ENCODE measurements around the gene P4HA2. TPM values are rescaled to one million over a fixed set of nuclear protein-coding genes. Genes with fewer than 3 reads are reported as not detected.

Gene P4HA2
- total RNA-seq, 1 donor from 2014 or later: 68.7 TPM

DNA sequence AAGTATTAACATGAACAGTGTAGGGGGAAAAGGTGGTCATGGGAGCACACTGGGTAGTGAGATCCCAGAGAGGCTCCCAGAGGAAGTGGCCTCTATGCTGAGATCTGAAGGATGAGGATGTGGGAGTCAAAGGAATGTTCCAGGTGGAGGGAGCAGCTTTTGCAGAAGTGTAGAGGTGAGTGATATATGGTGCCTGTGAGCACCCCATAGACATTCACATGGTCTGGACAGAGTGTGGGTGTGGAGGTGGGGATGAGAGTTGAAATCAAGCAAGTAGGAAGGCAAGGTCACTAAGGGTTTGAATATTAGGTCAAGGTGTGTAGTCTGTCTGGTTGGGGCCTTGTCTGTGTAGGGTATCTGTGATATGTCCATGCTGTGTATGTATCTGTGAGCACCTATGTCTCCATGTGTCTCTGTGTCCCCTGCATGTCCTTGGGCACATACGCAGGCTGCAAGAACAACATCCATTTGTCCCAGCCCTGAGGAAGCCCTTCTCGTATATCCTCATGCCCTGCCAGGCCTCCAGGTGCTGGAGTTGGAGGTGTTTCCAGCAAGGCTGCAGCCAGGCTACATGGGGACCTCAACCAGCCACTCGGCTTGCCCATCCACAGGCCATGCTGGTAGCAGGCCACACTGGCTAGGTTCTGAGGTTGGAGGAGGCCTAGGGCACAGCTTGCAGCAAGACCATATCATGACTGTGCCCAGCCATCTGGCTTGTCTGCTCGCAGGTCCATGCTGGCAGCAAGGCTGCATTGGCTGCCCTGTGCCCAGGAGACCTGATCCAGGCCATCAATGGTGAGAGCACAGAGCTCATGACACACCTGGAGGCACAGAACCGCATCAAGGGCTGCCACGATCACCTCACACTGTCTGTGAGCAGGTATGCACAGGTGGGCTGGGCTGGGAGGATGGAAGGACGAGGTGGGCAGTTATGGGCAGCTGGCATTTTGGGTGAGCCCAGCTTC lies 34.5 kb upstream of the P4HA2 start:
- H3K4me1 Mint-ChIP-seq: peaks cover 56% of the 10 kb centered on the region

DNA sequence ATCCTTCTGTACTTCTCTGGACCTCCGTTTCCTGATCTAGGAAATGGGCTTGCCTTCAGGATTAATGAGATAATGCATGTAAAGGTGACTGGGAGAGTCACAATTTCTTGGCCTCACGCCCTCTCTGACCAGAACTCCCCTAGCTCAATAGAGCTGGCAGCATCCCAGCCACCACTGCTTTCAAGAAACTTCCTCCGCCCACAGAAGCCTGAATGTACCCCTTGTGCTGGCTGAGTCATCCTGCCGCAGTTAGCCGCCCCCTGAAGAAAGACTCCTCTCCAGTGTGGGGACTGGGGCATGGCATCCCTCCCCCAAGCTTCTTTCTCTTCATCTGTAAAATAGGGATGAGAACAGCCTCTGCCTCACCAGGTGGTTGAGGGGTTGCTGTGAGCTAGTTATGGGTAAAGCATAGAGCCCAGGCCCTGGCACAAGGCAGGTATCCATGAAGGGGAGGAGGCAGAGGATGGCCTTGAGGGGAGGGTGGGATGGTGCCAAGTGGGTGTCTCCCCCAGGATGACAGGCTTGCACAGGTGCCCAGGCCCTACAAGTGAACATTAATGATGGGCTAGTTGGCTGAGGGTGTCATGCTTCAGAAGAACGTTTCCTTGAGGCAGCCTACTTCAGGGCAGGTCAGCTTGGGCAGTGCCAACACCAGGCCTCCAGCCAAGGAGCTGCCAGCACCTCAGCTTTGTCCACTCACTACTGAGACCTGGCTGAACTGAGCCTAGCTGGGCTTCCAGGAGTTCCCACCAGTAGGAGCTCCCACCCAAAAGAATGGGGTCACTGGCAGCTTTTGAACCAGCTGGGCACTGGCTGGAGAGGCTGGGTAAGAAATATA lies 33.3 kb upstream of the P4HA2 start:
- Mint-ChIP-seq H3K4me3 (peak overlapping the region; percentile 23), H3K36me3 (peaks cover 11% of the 10 kb centered on the region), H3K9me3 (no peaks in the 10 kb centered on the region), H3K4me1 (peaks cover 59% of the 10 kb centered on the region), H3K27ac (peak overlapping the region; percentile 93), H3K27me3 (ENCODE audit: low read depth) (no peaks in the 10 kb centered on the region)
- peak in 1 of 2 experiments; percentile 27 for DNase-seq (ENCODE audit: low spot score in 2 of 2, unreplicated experiment in 2 of 2)
- TF ChIP-seq, protein P1, sequence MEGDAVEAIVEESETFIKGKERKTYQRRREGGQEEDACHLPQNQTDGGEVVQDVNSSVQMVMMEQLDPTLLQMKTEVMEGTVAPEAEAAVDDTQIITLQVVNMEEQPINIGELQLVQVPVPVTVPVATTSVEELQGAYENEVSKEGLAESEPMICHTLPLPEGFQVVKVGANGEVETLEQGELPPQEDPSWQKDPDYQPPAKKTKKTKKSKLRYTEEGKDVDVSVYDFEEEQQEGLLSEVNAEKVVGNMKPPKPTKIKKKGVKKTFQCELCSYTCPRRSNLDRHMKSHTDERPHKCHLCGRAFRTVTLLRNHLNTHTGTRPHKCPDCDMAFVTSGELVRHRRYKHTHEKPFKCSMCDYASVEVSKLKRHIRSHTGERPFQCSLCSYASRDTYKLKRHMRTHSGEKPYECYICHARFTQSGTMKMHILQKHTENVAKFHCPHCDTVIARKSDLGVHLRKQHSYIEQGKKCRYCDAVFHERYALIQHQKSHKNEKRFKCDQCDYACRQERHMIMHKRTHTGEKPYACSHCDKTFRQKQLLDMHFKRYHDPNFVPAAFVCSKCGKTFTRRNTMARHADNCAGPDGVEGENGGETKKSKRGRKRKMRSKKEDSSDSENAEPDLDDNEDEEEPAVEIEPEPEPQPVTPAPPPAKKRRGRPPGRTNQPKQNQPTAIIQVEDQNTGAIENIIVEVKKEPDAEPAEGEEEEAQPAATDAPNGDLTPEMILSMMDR (IDR thresholded peaks at IDR 0.05; ENCODE audit: unreplicated experiment): no peak

More for the DNA sequence above, 34.5 kb upstream of the P4HA2 start:
- TF ChIP-seq, protein P1 (IDR thresholded peaks at IDR 0.05; ENCODE audit: unreplicated experiment): no peak
- Mint-ChIP-seq H3K27me3 (ENCODE audit: low read depth) (no peaks in the 10 kb centered on the region), H3K4me3 (no peak overlapping the region), H3K9me3 (no peaks in the 10 kb centered on the region), H3K27ac (no peak overlapping the region), H3K36me3 (peaks cover 15% of the 10 kb centered on the region)
- peak in 1 of 2 experiments; percentile 33 for DNase-seq (ENCODE audit: low spot score in 2 of 2, unreplicated experiment in 2 of 2)

DNA sequence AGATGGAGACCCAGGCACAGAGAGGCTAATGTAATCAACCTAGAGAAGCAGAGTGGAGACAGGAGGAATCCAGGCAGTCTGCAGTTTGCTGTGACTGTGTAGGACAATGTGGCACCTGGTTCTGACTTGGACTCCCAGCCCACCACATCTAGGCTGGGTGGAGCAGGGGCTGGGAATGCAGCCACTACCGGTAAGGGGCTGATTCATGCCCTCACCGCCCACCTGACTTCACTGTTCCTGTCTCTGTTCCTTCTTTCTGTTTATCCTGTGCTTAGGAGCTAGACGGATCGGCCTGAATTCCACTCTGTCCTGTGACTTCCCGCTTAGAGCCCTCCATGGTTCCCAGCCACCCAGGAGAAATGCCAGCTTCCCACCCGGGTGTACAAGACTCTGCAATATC lies 32.4 kb upstream of the P4HA2 start:
- Mint-ChIP-seq H3K4me3 (peak overlapping the region; percentile 23), H3K27ac (peak overlapping the region; percentile 93)

DNA sequence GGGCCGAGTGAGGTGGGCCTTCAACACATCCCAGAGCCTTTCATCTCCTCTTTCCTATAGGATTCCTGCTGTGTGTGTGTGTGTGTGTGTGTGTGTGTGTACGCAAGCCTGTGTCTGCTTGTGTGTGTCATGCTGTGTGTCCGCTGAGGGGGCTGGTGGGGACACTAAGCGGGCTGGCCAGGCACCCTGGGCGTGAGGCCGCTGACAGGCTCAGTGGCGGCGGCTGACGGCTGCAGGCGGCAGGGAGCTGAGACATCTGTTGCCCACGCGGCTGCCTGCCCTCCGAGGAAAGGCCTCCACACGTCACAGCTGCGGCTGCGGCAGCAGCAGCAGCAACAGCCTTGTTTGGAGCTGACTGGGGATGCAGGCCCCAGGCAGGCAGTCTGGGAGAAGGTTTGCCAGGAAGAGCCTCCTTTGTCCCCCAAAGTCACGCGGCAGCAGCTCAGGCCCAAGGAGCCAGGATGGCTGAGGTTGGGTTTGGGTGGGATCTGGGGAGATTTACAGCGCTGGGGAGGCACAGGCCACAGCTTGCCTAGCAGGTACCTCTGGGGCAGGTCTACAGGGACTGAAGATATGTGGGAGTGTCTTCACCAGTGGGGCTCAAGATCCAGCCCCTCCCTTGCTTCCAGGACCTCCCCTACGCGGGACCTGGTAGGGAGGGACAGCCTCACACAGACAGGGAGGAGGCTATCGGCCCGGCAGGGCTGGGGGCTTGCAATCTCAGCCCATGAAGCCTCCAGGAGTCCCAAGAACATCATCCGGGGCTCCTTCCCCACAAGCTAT lies 31.6 kb upstream of the P4HA2 start:
- Mint-ChIP-seq H3K36me3 (peaks cover 9% of the 10 kb centered on the region), H3K4me1 (peaks cover 42% of the 10 kb centered on the region), H3K27ac (peak overlapping the region; percentile 93), H3K4me3 (peak overlapping the region; percentile 73), H3K9me3 (no peaks in the 10 kb centered on the region), H3K27me3 (ENCODE audit: low read depth) (no peaks in the 10 kb centered on the region)
- TF ChIP-seq, protein P1 (IDR thresholded peaks at IDR 0.05; ENCODE audit: unreplicated experiment): no peak
- DNase-seq (ENCODE audit: low spot score in 2 of 2, unreplicated experiment in 2 of 2): peak in 1 of 2 experiments; percentile 62

More for the DNA sequence above, 32.4 kb upstream of the P4HA2 start:
- no peaks in the 10 kb centered on the region for H3K27me3 Mint-ChIP-seq (ENCODE audit: low read depth)
- H3K36me3 Mint-ChIP-seq: peaks cover 9% of the 10 kb centered on the region
- no peaks in the 10 kb centered on the region for H3K9me3 Mint-ChIP-seq
- TF ChIP-seq, protein P1 (IDR thresholded peaks at IDR 0.05; ENCODE audit: unreplicated experiment): no peak
- peaks cover 50% of the 10 kb centered on the region for H3K4me1 Mint-ChIP-seq
- DNase-seq (ENCODE audit: low spot score in 2 of 2, unreplicated experiment in 2 of 2): no peak

Measured in mesothelial cell of epicardium (in vitro differentiated cells).